Esophagus muscularis mucosa (tissue), 4 donors: ENCODE results near the gene PLPP2. TPM values are rescaled to one million over a fixed set of nuclear protein-coding genes. Genes with fewer than 3 reads are reported as not detected.

ENCODE experiments used
- DNase-seq: peaks from one replicate; pipeline ENCODE4 v3.0.0-alpha.2; 2017; ENCODE audit errors: extremely low spot score
- H3K27ac ChIP-seq, 4 donors: fragments of 200-600 bp; sonication (generic); replicated peaks in 1 of 4; 1 replicate in 3 of 4; 2 replicates in 1 of 4; pipeline ENCODE4 v1.5.1; 2016 to 2019; ENCODE audit warnings: mild to moderate bottlenecking in 1 of 4
- H3K27me3 ChIP-seq, 4 donors: fragments of 200-600 bp; sonication (generic); one replicate each; pipeline versions ENCODE4 v1.5.1 to v1.6.0; 2016 to 2019
- H3K36me3 ChIP-seq, 4 donors: fragments of 200-600 bp; sonication (generic); one replicate each; pipeline ENCODE4 v1.5.1; 2016 to 2019
- H3K4me1 ChIP-seq, 4 donors: fragments of 200-600 bp; sonication (generic); one replicate each; pipeline ENCODE4 v1.5.1; 2016 to 2019
- H3K4me3 ChIP-seq, 4 donors: fragments of 200-600 bp; sonication (generic); 1 replicate in 2 of 4; 2 replicates in 2 of 4; pipeline ENCODE4 v1.5.1; 2016 to 2019; ENCODE audit warnings: mild to moderate bottlenecking in 4 of 4, moderate library complexity in 1 of 4
- H3K9me3 ChIP-seq, 4 donors: fragments of 200-600 bp; sonication (generic); 1 replicate in 3 of 4; 2 replicates in 1 of 4; pipeline ENCODE4 v1.5.1; 2016 to 2019
- EP300 ChIP-seq: sonication (generic); formaldehyde crosslinking; IDR thresholded peaks from one replicate; pipeline ENCODE4 v1.6.1; 2017; ENCODE audit warnings: antibody characterized with exemption
- POLR2A ChIP-seq: fragments of 450-650 bp; IDR thresholded peaks from one replicate; pipeline ENCODE4 v1.6.1; 2017; ENCODE audit warnings: antibody characterized with exemption, moderate library complexity, mild to moderate bottlenecking, low read depth
- POLR2AphosphoS5 ChIP-seq, 2 donors: sonication (generic); formaldehyde crosslinking; IDR thresholded peaks; one replicate each; pipeline ENCODE4 v1.6.1; 2017; ENCODE audit warnings: antibody characterized with exemption in 2 of 2
- WGBS: methylation state at CpG from one replicate; pipeline ENCODE4 v1.1.5; 2018; 5-methylcytosine and 5-hydroxymethylcytosine counted together
- intact Hi-C: fragments of 100-400 bp; cut with DNase I; formaldehyde crosslinking; loops from one replicate; pipeline ENCODE4 v1.15.1; 2023
- total RNA-seq, 4 donors: library from RNA; depleted of rRNA; stranded (reverse); fragments of >200 nt; gene quantifications; one replicate each; pipeline versions ENCODE4 v1.1.0 to v1.2.1, GENCODE V29; 2016
- TF ChIP-seq, protein P1 (sequence below), 3 experiments: fragments of 200-600 bp in 2 of 3; fragments of 450-650 bp in 1 of 3; sonication (generic) in 2 of 3; IDR thresholded peaks; one replicate each; pipeline ENCODE4 v1.5.1; 2017 to 2019; ENCODE audit warnings: antibody characterized with exemption in 3 of 3, mild to moderate bottlenecking in 2 of 3, moderate library complexity in 1 of 3

PLPP2 gene
- total RNA-seq, 4 donors from 2014 or later = 2.1 to 9.1 (median 5.0) TPM

DNA sequence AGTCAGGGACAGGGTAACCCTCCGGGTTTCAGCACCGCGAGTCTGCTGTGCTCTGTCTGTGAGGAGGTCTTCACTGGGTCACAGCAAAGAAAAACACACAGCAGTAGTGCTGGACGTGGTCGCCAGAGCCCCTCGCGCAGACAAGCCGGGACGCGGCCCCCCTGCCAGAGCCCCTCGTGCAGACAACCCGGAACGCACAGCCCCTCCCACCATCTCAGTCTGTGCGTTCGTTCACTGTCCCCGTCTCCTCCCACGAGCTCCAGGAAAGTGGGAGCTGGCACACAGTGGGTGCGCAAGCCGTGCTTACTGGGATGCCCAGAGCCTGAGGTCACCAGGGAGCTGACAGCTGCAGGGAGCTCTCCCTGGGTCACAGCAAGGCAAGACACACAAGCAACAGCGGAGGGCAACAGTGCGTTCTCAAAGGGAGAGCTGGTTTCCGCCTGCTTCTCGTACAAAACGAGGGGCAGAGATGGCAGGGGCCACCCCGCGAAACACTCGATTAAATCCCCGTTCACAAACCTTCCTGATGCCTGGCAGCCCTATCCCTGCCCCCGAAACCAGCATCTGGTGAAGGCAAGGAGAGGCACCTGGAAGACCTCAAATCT is 3.2 kb upstream of the PLPP2 start:
- H3K4me3 ChIP-seq = peak overlapping the region; percentile 4 to 40 (median 24)
- peaks cover 25 to 52% (median 46%) of the 10 kb centered on the region in 4 donors for H3K4me1 ChIP-seq
- intact Hi-C loops = no loop called here
- no peak for DNase-seq
- no peak for TF ChIP-seq POLR2A
- TF ChIP-seq, protein P1, sequence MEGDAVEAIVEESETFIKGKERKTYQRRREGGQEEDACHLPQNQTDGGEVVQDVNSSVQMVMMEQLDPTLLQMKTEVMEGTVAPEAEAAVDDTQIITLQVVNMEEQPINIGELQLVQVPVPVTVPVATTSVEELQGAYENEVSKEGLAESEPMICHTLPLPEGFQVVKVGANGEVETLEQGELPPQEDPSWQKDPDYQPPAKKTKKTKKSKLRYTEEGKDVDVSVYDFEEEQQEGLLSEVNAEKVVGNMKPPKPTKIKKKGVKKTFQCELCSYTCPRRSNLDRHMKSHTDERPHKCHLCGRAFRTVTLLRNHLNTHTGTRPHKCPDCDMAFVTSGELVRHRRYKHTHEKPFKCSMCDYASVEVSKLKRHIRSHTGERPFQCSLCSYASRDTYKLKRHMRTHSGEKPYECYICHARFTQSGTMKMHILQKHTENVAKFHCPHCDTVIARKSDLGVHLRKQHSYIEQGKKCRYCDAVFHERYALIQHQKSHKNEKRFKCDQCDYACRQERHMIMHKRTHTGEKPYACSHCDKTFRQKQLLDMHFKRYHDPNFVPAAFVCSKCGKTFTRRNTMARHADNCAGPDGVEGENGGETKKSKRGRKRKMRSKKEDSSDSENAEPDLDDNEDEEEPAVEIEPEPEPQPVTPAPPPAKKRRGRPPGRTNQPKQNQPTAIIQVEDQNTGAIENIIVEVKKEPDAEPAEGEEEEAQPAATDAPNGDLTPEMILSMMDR (IDR thresholded peaks at IDR 0.05) = no peak
- TF ChIP-seq EP300 = no peak
- no peak for TF ChIP-seq POLR2AphosphoS5 (IDR thresholded peaks at IDR 0.05)
- peak overlapping the region in 2 of 4 donors; percentile 9 to 80 for H3K27ac ChIP-seq
- no peaks in the 10 kb centered on the region for H3K9me3 ChIP-seq
- H3K27me3 ChIP-seq = peaks cover 0 to 54% (median 38%) of the 10 kb centered on the region in 4 donors
- WGBS = 3% methylated on average over 26 of the region's 29 CpGs
- no peaks in the 10 kb centered on the region for H3K36me3 ChIP-seq

DNA sequence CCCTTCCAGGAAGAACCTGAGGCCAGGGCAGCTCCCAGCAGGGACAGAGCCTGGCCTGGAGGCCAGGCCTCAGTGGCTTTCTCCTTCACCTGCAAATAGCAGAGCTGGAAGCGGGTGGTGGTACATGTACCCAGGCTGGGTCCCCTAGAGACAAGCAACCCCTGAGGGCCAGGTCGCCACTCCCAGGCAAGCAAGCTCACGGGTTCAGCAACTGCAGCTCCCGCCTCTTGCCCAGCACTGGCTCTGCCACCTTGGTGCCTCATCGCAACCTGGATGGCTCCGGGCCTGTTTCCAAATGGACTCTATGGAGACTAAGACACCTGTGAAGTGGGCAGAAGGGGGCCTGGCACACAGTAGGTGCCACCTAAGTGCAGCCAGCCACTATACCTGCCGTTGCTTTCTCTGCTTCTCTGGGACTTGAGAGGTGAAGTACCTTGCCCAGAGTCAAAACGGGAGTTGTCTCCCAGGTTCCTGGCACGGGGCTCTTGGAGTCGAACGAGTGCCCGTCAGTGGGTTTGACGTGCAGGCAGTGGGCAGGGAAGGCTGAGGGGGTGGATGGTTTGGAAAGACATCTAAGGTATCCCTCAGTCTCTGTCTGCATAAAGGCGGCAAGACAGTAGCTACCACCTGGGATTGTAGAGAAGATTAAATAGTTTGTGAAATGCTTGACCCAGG is 2.4 kb upstream of the PLPP2 start:
- no peaks in the 10 kb centered on the region for H3K9me3 ChIP-seq
- no peak overlapping the region for H3K4me3 ChIP-seq
- peak overlapping the region in 1 of 4 donors; percentile 80 for H3K27ac ChIP-seq
- no peak for DNase-seq
- TF ChIP-seq, protein P1 (IDR thresholded peaks at IDR 0.05) = no peak
- no peak for TF ChIP-seq EP300
- peaks cover 25 to 52% (median 46%) of the 10 kb centered on the region in 4 donors for H3K4me1 ChIP-seq
- no peaks in the 10 kb centered on the region for H3K36me3 ChIP-seq
- WGBS = 78% methylated on average over 10 of the region's 14 CpGs
- intact Hi-C loops = no loop called here
- H3K27me3 ChIP-seq = peaks cover 0 to 54% (median 38%) of the 10 kb centered on the region in 4 donors

DNA sequence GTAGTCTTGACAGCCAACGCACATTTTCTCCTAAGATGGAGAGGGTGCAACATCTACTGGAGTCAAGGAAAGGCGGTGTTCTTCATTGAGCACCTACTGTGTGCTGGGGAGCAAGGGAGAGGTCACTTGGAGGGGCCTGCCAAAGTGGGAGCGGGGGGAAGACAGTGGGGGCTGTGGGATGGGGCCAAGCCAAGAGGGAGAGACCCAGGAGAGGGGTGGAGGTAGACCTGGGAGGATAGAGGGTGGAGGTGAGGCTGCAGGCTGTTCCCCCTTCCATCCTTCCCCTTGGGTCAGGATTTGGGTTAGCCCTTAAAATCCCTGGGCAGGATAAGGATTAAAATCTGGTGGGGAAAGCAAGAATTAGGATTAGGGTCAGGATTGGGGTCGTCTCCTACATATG is 1.7 kb upstream of the PLPP2 start:
- H3K27me3 ChIP-seq = peaks cover 0 to 54% (median 38%) of the 10 kb centered on the region in 4 donors
- no peak overlapping the region for H3K27ac ChIP-seq
- H3K4me3 ChIP-seq = no peak overlapping the region
- intact Hi-C loops = no loop called here
- no peak for DNase-seq
- H3K36me3 ChIP-seq = no peaks in the 10 kb centered on the region
- H3K4me1 ChIP-seq = peaks cover 25 to 52% (median 46%) of the 10 kb centered on the region in 4 donors
- TF ChIP-seq POLR2AphosphoS5 (IDR thresholded peaks at IDR 0.05) (no peak), EP300 (no peak), POLR2A (no peak)
- TF ChIP-seq, protein P1 (IDR thresholded peaks at IDR 0.05) = no peak
- H3K9me3 ChIP-seq = no peaks in the 10 kb centered on the region
- 86% methylated on average over 4 of the region's 4 CpGs for WGBS

DNA sequence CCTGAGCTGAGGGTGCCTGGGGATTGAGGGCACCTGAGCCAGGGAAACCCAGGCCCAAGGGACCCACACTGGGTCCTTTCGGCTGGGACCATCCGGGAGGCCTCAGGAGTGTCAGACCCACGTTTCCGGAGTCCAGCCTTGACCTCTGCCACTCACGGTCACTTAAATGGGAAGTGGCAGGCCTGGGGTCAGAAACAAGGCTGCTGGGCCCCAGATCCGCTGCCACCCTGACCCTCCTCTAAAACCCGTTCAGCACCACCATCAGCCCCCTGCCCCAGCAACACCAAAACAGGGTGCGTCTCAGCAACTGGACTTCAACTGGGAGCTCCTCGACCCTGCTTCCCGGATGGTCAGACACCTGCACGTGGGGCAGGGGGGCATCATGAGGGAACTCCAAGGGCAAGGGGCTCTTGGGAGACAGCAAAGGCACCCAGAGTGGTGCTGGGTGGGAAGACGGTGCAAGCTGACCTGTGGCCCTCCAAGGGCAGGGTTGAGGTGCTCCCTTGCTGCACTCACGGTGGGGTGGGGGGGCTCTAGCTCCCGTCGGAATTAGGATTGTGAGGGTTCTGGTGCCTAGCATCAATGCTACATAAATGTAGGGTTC is 1.2 kb upstream of the PLPP2 start:
- Histone ChIP-seq H3K36me3 (no peaks in the 10 kb centered on the region), H3K4me1 (peaks cover 25 to 52% (median 46%) of the 10 kb centered on the region in 4 donors), H3K9me3 (no peaks in the 10 kb centered on the region), H3K27ac (peak overlapping the region in 1 of 4 donors; percentile 68), H3K4me3 (no peak overlapping the region), H3K27me3 (peaks cover 0 to 54% (median 38%) of the 10 kb centered on the region in 4 donors)
- DNase-seq = no peak
- intact Hi-C loops = no loop called here
- TF ChIP-seq POLR2AphosphoS5 (IDR thresholded peaks at IDR 0.05) (no peak), EP300 (no peak), POLR2A (no peak)
- TF ChIP-seq, protein P1 (IDR thresholded peaks at IDR 0.05) = no peak
- WGBS = 86% methylated on average over 11 of the region's 15 CpGs
